ENCODE data around the gene OR5K4. TPM values are rescaled to one million over a fixed set of nuclear protein-coding genes. Genes with fewer than 3 reads are reported as not detected.

OR5K4 gene
- total and polyA plus RNA-seq, 2 of the 4 experiments (the other 2 are of a cell fraction): not detected

- no peak for ATAC-seq (ENCODE audit: low read depth)
Measured at GRCh38 chr3:98367464-98368246, 14.0 kb downstream of the OR5K4 start.

More at GRCh38 chr3:98367464-98368246, 14.0 kb downstream of the OR5K4 start:
- no peaks in the 10 kb centered on the region for H3K9me1 ChIP-seq (ENCODE audit: insufficient read depth, low read length)
- dilution Hi-C loops (cut with HindIII; ENCODE audit: low sequenced_read_pairs, unreplicated experiment): no loop called here
- H3K36me3 ChIP-seq (ENCODE audit: control insufficient read depth, insufficient read depth, low read length): no peaks in the 10 kb centered on the region
- H4K5ac ChIP-seq (ENCODE audit: low read depth, low read length): no peak overlapping the region
- BruUV-seq (replicated peaks): no TSS peak
- no peak overlapping the region for H3K18ac ChIP-seq (ENCODE audit: low read depth, low read length)
- no peak overlapping the region for H2BK20ac ChIP-seq (ENCODE audit: low read depth, low read length)
- H3K4me3 ChIP-seq (ENCODE audit: insufficient read depth, low read depth, low read length): no peak overlapping the region
- no peaks in the 10 kb centered on the region for H3K79me1 ChIP-seq (ENCODE audit: low read depth in 1 of 2, low read length in 2 of 2)
- no peak overlapping the region for H2BK120ac ChIP-seq (ENCODE audit: low read depth, low read length)
- H2AFZ ChIP-seq (replicated peaks; ENCODE audit: low read length, poor library complexity): no peak overlapping the region
- no peak overlapping the region for H3K14ac ChIP-seq (replicated peaks; ENCODE audit: low read depth, low read length)
- H3K9ac ChIP-seq (ENCODE audit: low read depth, low read length): no peak overlapping the region
- no peaks in the 10 kb centered on the region for H3K4me1 ChIP-seq (ENCODE audit: control insufficient read depth, insufficient read depth, low read length)
- no peak overlapping the region for H3K27ac ChIP-seq (ENCODE audit: insufficient read depth, low read length)
- no peak overlapping the region for H3K56ac ChIP-seq (ENCODE audit: extremely low read depth, insufficient read depth, low read length)
- no peak overlapping the region for H2BK15ac ChIP-seq (ENCODE audit: low read depth, low read length)
- H2BK5ac ChIP-seq (ENCODE audit: low read depth, low read length, poor library complexity, severe bottlenecking): no peak overlapping the region
- H4K20me1 ChIP-seq (ENCODE audit: insufficient read depth, low read length): no peaks in the 10 kb centered on the region
- DNase-seq: no peak
- ChIA-PET CTCF (no interaction called here), POLR2A (ENCODE audit: unreplicated experiment) (no interaction called here)
- H2AK9ac ChIP-seq (replicated peaks; ENCODE audit: low read depth, low read length, poor library complexity): no peak overlapping the region
- H4K8ac ChIP-seq (ENCODE audit: low read depth in 2 of 2, low read length in 2 of 2): no peak overlapping the region
- no peak overlapping the region for H2AK5ac ChIP-seq (ENCODE audit: low read depth, low read length)
- H3K4ac ChIP-seq (ENCODE audit: low read depth, low read length): no peak overlapping the region
- intact Hi-C loops (cut with micrococcal nuclease): no loop called here
- WGBS, 2 experiments (ENCODE audit: extremely low coverage in 2 of 2, insufficient read length in 1 of 2): 0% methylated on average over 1 of the region's 4 CpGs; no CpG with 5 or more reads in 1 of the 2 experiments
- in situ Hi-C loops (cut with MboI; ENCODE audit: low sequenced_read_pairs): loop anchor here (25.0 kb wide), 1 partner anchor 95 kb away; the partner anchor contains the start of gene OR5K1
- no peak overlapping the region for H3K4me2 ChIP-seq (ENCODE audit: low read depth, low read length)
- H4K91ac ChIP-seq (ENCODE audit: insufficient read depth, low read depth, low read length): no peak overlapping the region
- H3K27me3 ChIP-seq (ENCODE audit: control insufficient read depth, insufficient read depth, low read length): no peaks in the 10 kb centered on the region
- no peak overlapping the region for H3K23ac ChIP-seq (ENCODE audit: low read depth, low read length)
- H3K9me3 ChIP-seq (ENCODE audit: control insufficient read depth, insufficient read depth, low read length): no peaks in the 10 kb centered on the region
- TF ChIP-seq CHD1 (IDR thresholded peaks at IDR 0.05; ENCODE audit: low read depth, low read length) (no peak), MAFK (IDR thresholded peaks at IDR 0.05; ENCODE audit: low read depth, low read length) (no peak), MXI1 (IDR thresholded peaks at IDR 0.05; ENCODE audit: borderline replicate concordance, low read depth, low read length) (no peak), FOS (IDR thresholded peaks at IDR 0.05; ENCODE audit: low read depth, low read length) (no peak), RCOR1 (IDR thresholded peaks at IDR 0.05; ENCODE audit: insufficient replicate concordance, low read length) (no peak), CEBPB (IDR thresholded peaks at IDR 0.05; ENCODE audit: low read depth, low read length) (no peak), RFX5 (IDR thresholded peaks at IDR 0.05; ENCODE audit: low read depth, low read length) (no peak), NFE2L2 (IDR thresholded peaks at IDR 0.05; ENCODE audit: low read depth, low read length) (no peak), RAD21 (IDR thresholded peaks at IDR 0.05; ENCODE audit: low read length) (no peak), ELK1 (IDR thresholded peaks at IDR 0.05; ENCODE audit: borderline replicate concordance, low read depth, low read length) (no peak), BHLHE40 (IDR thresholded peaks at IDR 0.05; ENCODE audit: low read depth, low read length) (no peak), SMC3 (IDR thresholded peaks at IDR 0.05; ENCODE audit: low read depth, low read length) (no peak), POLR2A (IDR thresholded peaks at IDR 0.05; ENCODE audit: low read depth, low read length) (no peak), MAZ (IDR thresholded peaks at IDR 0.05; ENCODE audit: borderline replicate concordance, low read depth, low read length) (no peak)
- TF ChIP-seq, protein P1, sequence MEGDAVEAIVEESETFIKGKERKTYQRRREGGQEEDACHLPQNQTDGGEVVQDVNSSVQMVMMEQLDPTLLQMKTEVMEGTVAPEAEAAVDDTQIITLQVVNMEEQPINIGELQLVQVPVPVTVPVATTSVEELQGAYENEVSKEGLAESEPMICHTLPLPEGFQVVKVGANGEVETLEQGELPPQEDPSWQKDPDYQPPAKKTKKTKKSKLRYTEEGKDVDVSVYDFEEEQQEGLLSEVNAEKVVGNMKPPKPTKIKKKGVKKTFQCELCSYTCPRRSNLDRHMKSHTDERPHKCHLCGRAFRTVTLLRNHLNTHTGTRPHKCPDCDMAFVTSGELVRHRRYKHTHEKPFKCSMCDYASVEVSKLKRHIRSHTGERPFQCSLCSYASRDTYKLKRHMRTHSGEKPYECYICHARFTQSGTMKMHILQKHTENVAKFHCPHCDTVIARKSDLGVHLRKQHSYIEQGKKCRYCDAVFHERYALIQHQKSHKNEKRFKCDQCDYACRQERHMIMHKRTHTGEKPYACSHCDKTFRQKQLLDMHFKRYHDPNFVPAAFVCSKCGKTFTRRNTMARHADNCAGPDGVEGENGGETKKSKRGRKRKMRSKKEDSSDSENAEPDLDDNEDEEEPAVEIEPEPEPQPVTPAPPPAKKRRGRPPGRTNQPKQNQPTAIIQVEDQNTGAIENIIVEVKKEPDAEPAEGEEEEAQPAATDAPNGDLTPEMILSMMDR (conservative IDR thresholded peaks at IDR 0.05; ENCODE audit: low read depth, low read length): no peak
- TF ChIP-seq, protein P2, sequence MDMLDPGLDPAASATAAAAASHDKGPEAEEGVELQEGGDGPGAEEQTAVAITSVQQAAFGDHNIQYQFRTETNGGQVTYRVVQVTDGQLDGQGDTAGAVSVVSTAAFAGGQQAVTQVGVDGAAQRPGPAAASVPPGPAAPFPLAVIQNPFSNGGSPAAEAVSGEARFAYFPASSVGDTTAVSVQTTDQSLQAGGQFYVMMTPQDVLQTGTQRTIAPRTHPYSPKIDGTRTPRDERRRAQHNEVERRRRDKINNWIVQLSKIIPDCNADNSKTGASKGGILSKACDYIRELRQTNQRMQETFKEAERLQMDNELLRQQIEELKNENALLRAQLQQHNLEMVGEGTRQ (IDR thresholded peaks at IDR 0.05; ENCODE audit: low read depth, low read length): no peak

Data from IMR-90 (cell line).